GM23248 (cell line): ENCODE measurements around the gene EIF1AY. TPM values are rescaled to one million over a fixed set of nuclear protein-coding genes. Genes with fewer than 3 reads are reported as not detected.
"Not testable (repeated sequence)": the region's sequence is repeated elsewhere in the genome, so short reads cannot be mapped to it uniquely, and the experiment has no call there.

Experiments used
- DNase-seq: peaks from one replicate; pipeline ENCODE4 v3.0.0-alpha.2; 2015
- H2AFZ ChIP-seq: fragments of 200-600 bp; sonication (generic); 2 replicates; pipeline ENCODE4 v1.6.1; 2016; ENCODE audit warnings: antibody characterized with exemption
- H3F3A ChIP-seq: fragments of 200-600 bp; sonication (generic); 2 replicates; pipeline ENCODE4 v1.6.1; 2016; ENCODE audit warnings: mild to moderate bottlenecking, antibody characterized with exemption, mixed run types; ENCODE audit not compliant: insufficient read depth
- H3K27ac ChIP-seq: fragments of 200-600 bp; sonication (generic); 2 replicates; pipeline ENCODE4 v1.5.1; 2016; ENCODE audit warnings: mild to moderate bottlenecking
- H3K27me3 ChIP-seq: fragments of 200-600 bp; sonication (generic); replicated peaks from 2 replicates; pipeline ENCODE4 v1.6.1; 2016; ENCODE audit warnings: mild to moderate bottlenecking; ENCODE audit not compliant: insufficient read depth
- H3K36me3 ChIP-seq: fragments of 200-600 bp; sonication (generic); 2 replicates; pipeline ENCODE4 v1.6.1; 2016; ENCODE audit warnings: low read depth, mild to moderate bottlenecking
- H3K4me1 ChIP-seq: fragments of 200-600 bp; sonication (generic); 2 replicates; pipeline ENCODE4 v1.6.1; 2016; ENCODE audit warnings: mild to moderate bottlenecking; ENCODE audit not compliant: insufficient read depth
- H3K4me2 ChIP-seq: fragments of 200-600 bp; sonication (generic); one replicate; pipeline ENCODE4 v1.6.1; 2016; ENCODE audit warnings: mild to moderate bottlenecking; ENCODE audit not compliant: unreplicated experiment
- H3K4me3 ChIP-seq: fragments of 200-600 bp; sonication (generic); 2 replicates; pipeline ENCODE4 v1.5.1; 2016; ENCODE audit warnings: mild to moderate bottlenecking
- H3K79me2 ChIP-seq: fragments of 200-600 bp; sonication (generic); 2 replicates; pipeline ENCODE4 v1.6.1; 2016; ENCODE audit warnings: mild to moderate bottlenecking; ENCODE audit not compliant: insufficient read depth
- H3K9ac ChIP-seq: fragments of 200-600 bp; sonication (generic); 2 replicates; pipeline ENCODE4 v1.6.1; 2016; ENCODE audit warnings: mild to moderate bottlenecking
- H3K9me2 ChIP-seq: fragments of 200-600 bp; sonication (generic); 2 replicates; pipeline ENCODE4 v1.6.1; 2016; ENCODE audit warnings: mixed run types, mild to moderate bottlenecking, moderate library complexity; ENCODE audit not compliant: insufficient read depth
- H3K9me3 ChIP-seq: fragments of 200-600 bp; sonication (generic); one replicate; pipeline ENCODE4 v1.6.1; 2017; ENCODE audit warnings: low read depth
- H4K20me1 ChIP-seq: fragments of 200-600 bp; sonication (generic); 2 replicates; pipeline ENCODE4 v1.6.0; 2016; ENCODE audit not compliant: insufficient read depth
- EZH2 ChIP-seq: fragments of 200-600 bp; sonication (generic); IDR thresholded peaks from 2 replicates; pipeline ENCODE4 v1.6.1; 2018; ENCODE audit warnings: antibody characterized with exemption, mild to moderate bottlenecking; ENCODE audit not compliant: insufficient read depth, poor library complexity, severe bottlenecking
- EZH2phosphoT487 ChIP-seq: fragments of 200-600 bp; sonication (generic); IDR thresholded peaks from 2 replicates; pipeline ENCODE4 v1.6.1; 2018; ENCODE audit warnings: antibody characterized with exemption, moderate library complexity, mild to moderate bottlenecking, low read depth; ENCODE audit not compliant: insufficient read depth
- WGBS, 2 experiments: methylation state at CpG; one replicate each; pipeline ENCODE4 v1.1.6; 2015 to 2017; ENCODE audit warnings: low lambda C conversion rate in 2 of 2, low coverage in 1 of 2; ENCODE audit errors: missing lambda C conversion rate in 2 of 2; 5-methylcytosine and 5-hydroxymethylcytosine counted together
- in situ Hi-C: fragments of 300-500 bp; cut with MboI; formaldehyde crosslinking; loops from 2 replicates; pipeline ENCODE4 v1.15.0; 2020
- polyA plus RNA-seq: library from polyadenylated mRNA; unstranded; fragments of >200 nt; fragmentation: Nextera tagmentation; extraction: Ambion mirVana; gene quantifications from 2 replicates; pipeline ENCODE4 v1.2.1, GENCODE V29; 2016
- total RNA-seq: library from RNA; depleted of rRNA; stranded (reverse); fragments of >200 nt; shearing (Covaris generic); gene quantifications from 2 replicates; pipeline ENCODE4 v1.2.3, GENCODE V29; 2014

Gene EIF1AY
- total and polyA plus RNA-seq, 2 experiments from 2014 or later, result 16.4 to 36.0 TPM

DNA sequence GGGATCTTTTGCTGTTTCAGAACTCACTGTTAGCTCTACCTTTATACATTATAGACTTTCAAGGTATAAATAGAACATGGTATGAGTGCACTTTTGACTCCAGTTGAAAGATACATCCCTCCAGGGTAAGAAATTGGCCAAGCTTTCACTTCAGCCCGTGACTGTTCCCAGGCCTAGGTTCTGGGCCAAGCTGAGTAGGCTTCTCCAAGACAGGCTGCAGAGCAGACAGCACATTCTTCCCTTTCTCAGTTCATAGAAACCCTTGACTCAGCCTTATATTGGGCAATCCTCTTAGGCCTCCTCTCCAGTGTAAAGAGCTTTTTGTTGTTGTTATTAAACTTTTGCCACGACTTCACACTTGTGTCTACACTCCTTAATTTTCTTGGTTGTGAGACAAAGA is 29.5 kb upstream of the EIF1AY start:
- H4K20me1 ChIP-seq, result no peaks in the 10 kb centered on the region
- 0 out of 2 replicates have a peak, but pooled peaks cover 10% of the 10 kb centered on the region for H3F3A ChIP-seq
- WGBS, 2 experiments, result 3 to 5% methylated on average over 2 of the region's 2 CpGs
- no peaks in the 10 kb centered on the region for H3K27me3 ChIP-seq
- in situ Hi-C loops, result no loop called here
- no peak overlapping the region for H3K4me3 ChIP-seq
- H2AFZ ChIP-seq, result no peak overlapping the region
- no peaks in the 10 kb centered on the region for H3K79me2 ChIP-seq
- no peaks in the 10 kb centered on the region for H3K9me2 ChIP-seq
- H3K9ac ChIP-seq, result no peak overlapping the region
- no peaks in the 10 kb centered on the region for H3K36me3 ChIP-seq
- H3K4me2 ChIP-seq, result no peak overlapping the region
- no peaks in the 10 kb centered on the region for H3K9me3 ChIP-seq
- H3K4me1 ChIP-seq, result peaks cover 6% of the 10 kb centered on the region; the same call in 1 of the 2 replicates
- peak overlapping the region; percentile 54 for H3K27ac ChIP-seq
- TF ChIP-seq EZH2phosphoT487, result no peak
- no peak for TF ChIP-seq EZH2
- DNase-seq, result peak; percentile 80

DNA sequence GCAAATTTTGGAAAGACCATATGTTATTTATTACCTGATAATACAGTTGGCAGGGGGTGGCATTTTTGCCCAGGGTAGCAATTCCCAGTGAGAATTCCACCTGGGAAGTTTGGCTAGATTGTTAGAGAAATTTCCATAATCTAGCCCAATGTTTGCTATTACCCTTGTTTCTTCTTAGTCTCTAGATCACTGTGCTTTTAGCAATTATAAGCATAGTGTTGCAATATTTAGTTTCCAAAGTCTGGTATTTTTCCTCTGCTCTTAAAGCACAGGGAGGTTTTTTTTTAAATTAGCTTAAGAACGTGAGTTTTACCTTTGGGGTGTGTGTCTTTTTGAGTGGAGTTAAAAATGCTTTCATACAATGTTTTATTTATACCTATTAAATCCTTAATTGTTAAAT is 26.3 kb upstream of the EIF1AY start:
- in situ Hi-C loops, result no loop called here
- no peak overlapping the region for H3K4me2 ChIP-seq
- H3K4me1 ChIP-seq, result peaks cover 6% of the 10 kb centered on the region; the same call in 1 of the 2 replicates
- no peaks in the 10 kb centered on the region for H4K20me1 ChIP-seq
- no peak overlapping the region for H3K9ac ChIP-seq
- no peak for DNase-seq
- WGBS, 2 experiments, result 55 to 67% methylated on average over 1 of the region's 1 CpG
- no peak overlapping the region for H2AFZ ChIP-seq
- no peak for TF ChIP-seq EZH2
- no peak for TF ChIP-seq EZH2phosphoT487
- H3K79me2 ChIP-seq, result no peaks in the 10 kb centered on the region
- no peak overlapping the region for H3K27ac ChIP-seq
- 0 out of 2 replicates have a peak, but pooled peaks cover 10% of the 10 kb centered on the region for H3F3A ChIP-seq
- no peaks in the 10 kb centered on the region for H3K9me3 ChIP-seq
- H3K4me3 ChIP-seq, result no peak overlapping the region
- H3K36me3 ChIP-seq, result no peaks in the 10 kb centered on the region
- no peaks in the 10 kb centered on the region for H3K9me2 ChIP-seq
- no peaks in the 10 kb centered on the region for H3K27me3 ChIP-seq

DNA sequence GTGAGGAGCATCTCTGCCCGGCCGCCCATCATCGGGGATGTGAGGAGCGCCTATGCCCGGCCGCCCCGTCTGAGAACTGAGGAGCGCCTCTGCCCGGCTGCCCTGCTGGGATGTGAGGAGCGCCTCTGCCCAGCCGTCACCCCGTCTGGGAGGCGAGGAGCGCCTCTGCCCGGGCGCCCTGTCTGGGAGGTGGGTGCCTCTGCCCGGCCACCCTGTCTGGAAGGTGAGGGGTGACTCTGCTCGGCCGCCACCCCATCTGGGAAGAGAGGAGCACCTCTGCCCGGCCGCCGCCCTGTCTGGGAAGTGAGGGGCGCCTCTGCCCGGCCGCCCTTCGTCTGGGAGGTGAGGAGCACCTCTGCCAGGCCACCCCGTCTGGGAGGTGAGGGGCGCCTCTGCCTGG is 23.7 kb upstream of the EIF1AY start:
- Histone ChIP-seq H3K4me2 (no peak overlapping the region), H3K4me1 (no peaks in the 10 kb centered on the region), H3K27ac (no peak overlapping the region), H2AFZ (no peak overlapping the region), H3K36me3 (no peaks in the 10 kb centered on the region), H3K4me3 (no peak overlapping the region), H4K20me1 (no peaks in the 10 kb centered on the region), H3K9me2 (no peaks in the 10 kb centered on the region), H3F3A (no peaks in the 10 kb centered on the region), H3K9ac (no peak overlapping the region), H3K79me2 (no peaks in the 10 kb centered on the region), H3K9me3 (no peaks in the 10 kb centered on the region), H3K27me3 (no peaks in the 10 kb centered on the region)
- no peak for DNase-seq
- TF ChIP-seq EZH2phosphoT487 (no peak), EZH2 (no peak)
- in situ Hi-C loops, result loop anchor here (25.0 kb wide), 1 partner anchor 815 kb away; the partner anchor contains the start of gene KDM5D
- WGBS, 2 experiments, result 100% methylated on average over 12 of the region's 28 CpGs; no CpG with 5 or more reads in 1 of the 2 experiments

DNA sequence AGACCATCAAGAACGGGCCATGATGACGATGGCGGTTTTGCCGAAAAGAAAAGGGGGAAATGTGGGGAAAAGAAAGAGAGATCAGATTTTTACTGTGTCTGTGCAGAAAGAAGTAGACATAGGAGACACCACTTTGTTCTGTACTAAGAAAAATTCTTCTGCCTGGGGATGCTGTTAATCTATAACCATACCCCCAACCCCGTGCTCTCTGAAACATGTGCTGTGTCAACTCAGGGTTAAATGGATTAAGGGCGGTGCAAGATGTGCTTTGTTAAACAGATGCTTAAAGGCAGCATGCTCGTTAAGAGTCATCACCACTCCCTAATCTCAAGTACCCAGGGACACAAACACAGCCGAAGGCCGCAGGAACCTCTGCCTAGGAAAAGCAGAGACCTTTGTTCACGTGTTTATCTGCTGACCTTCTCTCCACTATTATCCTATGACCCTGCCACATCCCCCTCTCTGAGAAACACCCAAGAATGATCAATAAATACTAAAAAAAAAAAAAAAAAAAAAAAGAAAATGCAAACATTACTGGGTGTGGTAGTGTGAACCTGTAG is 22.7 kb upstream of the EIF1AY start:
- not testable (repeated sequence) for H4K20me1 ChIP-seq

More for the DNA sequence above, 22.7 kb upstream of the EIF1AY start:
- not testable (repeated sequence) for H3K36me3 ChIP-seq, H3K4me3 ChIP-seq, DNase-seq, H2AFZ ChIP-seq, H3K9ac ChIP-seq, H3K27ac ChIP-seq, H3K4me2 ChIP-seq, H3K9me3 ChIP-seq, H3K9me2 ChIP-seq, H3K79me2 ChIP-seq, H3K27me3 ChIP-seq, H3K4me1 ChIP-seq, H3F3A ChIP-seq
- WGBS, 2 experiments, result 60 to 63% methylated on average over 9 to 10 of the region's 10 CpGs
- in situ Hi-C loops, result loop anchor here (25.0 kb wide), 1 partner anchor 816 kb away; the partner anchor contains the start of gene KDM5D
